Umbilical cord (tissue), 2 donors: ENCODE results near the gene CCDC70. TPM values are rescaled to one million over a fixed set of nuclear protein-coding genes. Genes with fewer than 3 reads are reported as not detected.
"Not testable (repeated sequence)": the region's sequence is repeated elsewhere in the genome, so short reads cannot be mapped to it uniquely, and the experiment has no call there.

Source experiments
- DNase-seq: peaks from one replicate; pipeline ENCODE4 v3.0.0-alpha.2; 2015; ENCODE audit warnings: low spot score
- total RNA-seq: library from RNA; depleted of rRNA; stranded (reverse); fragments of >200 nt; gene quantifications from one replicate; pipeline ENCODE4 v1.2.3, GENCODE V29; 2014; ENCODE audit warnings: low replicate concordance; ENCODE audit not compliant: insufficient read depth

Gene CCDC70
- total RNA-seq, 1 donor from 2014 or later = 2.2 TPM

DNA sequence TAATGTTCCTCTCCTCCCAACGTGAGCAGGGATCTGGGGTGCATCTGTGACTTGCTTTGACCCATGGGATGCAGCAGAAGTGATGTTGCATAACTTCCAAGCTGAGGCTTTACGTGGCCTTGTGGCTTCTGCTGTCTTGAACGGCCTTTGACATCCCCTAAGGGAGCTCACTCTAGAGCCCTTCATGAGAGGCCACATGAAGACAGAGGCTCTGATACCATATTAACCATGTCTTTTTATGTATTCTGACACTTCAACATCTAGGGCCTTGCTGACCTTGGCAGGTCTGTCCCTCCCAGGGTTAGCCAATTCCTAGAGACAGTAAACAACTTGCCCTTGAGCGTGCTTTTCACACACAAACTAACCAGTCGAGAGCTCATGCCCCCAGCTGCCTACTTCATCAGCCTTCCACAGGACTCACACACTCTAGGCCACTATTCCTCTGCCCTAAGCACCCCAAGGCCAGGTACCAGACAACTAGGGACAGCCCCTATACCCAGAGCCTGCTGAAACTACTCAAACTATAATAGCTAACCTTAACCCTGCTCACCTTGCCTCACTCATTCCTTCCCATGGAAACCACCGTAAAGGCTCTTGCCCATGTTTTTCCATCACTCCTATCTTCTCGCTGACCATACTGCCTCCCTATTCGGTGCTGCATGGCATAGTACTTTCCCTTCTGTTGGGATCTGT, 45.4 kb downstream of the CCDC70 start:
- DNase-seq = no peak

DNA sequence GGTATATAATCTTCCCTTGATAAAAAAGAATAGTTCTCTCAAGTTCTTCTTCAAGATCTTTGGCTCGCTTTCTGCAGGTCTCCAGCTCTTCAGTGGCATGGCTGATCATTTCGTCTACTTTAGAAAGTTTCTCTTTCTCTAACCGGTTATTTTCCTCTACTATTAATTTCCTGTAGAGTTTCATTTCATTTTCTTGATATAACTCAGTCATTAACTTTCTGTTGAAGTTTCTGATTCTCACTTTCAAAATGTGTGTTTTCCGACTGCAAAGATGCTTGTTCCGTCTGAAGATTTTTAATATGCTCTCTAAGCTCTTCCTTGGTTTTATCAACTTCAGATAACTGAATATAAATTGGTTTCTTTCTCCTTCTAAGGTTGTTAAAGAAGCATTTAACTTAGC, 47.5 kb downstream of the CCDC70 start:
- DNase-seq = not testable (repeated sequence)

DNA sequence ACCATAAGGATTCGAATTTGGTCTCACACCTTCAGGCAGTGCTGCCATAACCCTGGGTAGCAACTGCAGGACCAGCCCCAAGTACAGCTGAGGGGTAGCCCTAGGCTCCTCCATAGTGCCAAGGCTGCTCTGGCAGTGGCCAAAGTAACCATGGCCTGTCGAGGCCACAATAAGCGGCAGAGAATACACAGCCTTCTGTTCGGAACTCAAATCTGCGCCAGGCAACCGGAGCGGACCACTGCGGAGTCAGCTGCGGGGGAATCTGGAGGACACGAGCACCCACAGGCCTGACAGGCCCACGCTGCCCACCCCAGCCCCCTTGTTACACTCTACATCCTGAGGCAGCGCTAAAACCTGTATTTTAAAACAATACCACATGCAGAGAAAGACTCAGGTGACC, 48.7 kb downstream of the CCDC70 start:
- DNase-seq = no peak

DNA sequence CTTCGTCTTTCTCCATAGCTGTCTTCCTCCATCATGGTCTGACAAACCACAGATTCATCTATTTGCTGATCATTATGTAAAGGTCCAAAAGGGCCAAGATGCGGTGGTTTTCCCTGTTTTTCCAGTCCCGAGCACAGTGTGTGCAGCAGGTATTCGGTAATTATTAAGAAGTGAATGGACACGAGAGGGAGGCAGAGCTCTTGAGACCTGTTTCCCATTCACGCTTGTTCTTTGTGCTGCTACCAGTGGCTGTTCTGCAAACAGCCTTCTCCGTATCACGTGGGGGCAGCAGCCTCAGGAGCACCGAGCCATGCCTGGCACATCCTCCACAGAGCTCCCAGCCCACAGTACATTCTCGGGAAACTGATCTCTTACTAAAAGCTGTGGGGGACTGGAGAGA, 50.3 kb downstream of the CCDC70 start:
- DNase-seq = peak; percentile 19

DNA sequence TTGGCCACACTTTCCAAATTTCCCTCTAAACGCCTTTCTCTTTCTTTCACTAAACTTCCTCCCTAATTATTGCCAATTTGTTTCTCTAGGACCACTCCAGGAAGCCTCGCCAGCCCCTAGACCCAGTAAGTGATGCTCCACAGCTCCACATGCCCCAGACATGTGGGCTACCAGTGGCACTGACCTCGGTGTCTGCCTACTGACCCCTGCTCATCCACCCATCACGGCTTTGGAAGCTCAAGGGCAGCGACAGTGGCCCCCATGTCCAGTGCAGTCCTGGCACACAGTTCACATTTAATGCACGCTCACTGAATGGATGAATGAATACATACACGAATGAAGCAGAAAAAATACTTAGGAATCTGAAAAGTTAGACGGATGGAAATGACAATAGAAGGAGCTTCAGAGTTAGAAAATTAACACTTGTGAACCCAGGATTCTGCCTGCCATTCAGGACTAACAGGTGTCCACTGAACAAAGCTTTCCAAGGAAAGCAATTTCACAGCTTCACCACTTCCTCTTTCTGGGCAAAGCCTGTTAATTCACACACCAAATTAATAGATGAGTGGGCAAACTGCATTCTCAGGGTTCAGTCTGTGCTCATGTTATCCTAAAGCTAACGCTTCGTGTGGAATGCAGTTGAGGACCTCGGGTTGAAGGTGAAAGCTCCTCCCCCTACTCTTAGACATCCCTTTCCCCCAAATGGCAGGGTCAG, 50.9 kb downstream of the CCDC70 start:
- DNase-seq = no peak

DNA sequence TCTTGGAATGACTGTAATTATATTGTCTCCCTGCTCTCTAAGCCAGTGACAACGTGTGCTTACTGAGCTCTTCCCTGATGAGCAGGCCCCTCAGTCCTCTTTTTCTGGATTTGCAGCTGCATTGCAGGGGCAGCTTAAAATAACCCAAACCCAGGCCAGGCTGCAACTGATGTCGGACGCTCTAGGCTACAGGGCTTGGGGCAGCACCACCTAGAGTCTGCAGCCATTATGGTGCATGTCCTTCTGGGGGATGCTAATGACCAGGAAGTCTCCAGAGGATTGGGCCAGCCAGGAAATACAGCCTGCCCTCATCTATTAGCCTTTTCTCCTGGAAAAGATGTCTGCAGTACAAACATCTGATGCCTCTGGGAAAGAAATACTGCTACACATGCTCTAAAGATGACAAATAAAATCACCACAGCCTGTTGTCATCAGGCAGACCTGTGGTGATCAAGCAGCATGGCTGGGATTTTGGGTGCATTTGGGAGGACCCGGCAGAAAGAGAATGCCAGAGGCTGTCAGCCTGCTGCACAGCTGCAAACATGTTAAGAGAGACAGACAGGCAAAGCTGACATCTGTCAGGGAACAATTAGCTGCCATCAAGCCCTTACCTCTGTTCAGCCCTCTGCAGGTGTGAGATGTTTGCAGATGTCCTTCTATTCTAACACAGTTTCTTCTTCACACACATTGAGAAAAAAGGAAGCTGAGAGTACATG, 51.8 kb downstream of the CCDC70 start:
- DNase-seq = no peak

DNA sequence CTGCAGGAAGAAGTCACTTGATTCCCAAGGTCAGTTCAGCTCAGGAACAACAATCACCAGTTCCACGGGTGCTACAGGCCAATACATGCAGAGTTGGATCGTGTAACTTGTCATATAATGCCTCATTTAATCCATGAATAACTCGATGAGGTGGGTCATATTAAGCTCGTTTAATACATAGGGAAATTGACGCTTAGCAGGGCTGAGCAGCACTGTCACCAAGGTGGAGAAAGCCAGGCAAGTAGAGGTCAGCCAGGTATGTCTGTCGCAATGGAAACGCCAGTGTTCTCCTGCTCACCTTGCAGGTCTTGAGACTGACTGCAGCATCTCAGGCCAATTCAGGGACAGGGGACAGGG, 52.3 kb downstream of the CCDC70 start:
- DNase-seq = no peak

Other genes with a start within 250 kb of the CCDC70 start
- 3.4 TPM for gene DHRS12, start 57.8 kb upstream of the CCDC70 start, total RNA-seq
- not detected for gene TMEM272, start 16.8 kb upstream of the CCDC70 start, total RNA-seq
- gene ATP7B, start 149.5 kb downstream of the CCDC70 start, total RNA-seq = 18.3 TPM
- gene ALG11, start 150.4 kb downstream of the CCDC70 start, total RNA-seq = 59.5 TPM
- 23.6 TPM for gene UTP14C, start 162.7 kb downstream of the CCDC70 start, total RNA-seq